Fibroblast of peridontal ligament (primary cell): ENCODE measurements around the gene AXIN2.

Experiments
- DNase-seq: peaks from one replicate; pipeline ENCODE4 v3.0.0-alpha.2; 2010; ENCODE audit errors: extremely low read depth

Gene AXIN2

DNA sequence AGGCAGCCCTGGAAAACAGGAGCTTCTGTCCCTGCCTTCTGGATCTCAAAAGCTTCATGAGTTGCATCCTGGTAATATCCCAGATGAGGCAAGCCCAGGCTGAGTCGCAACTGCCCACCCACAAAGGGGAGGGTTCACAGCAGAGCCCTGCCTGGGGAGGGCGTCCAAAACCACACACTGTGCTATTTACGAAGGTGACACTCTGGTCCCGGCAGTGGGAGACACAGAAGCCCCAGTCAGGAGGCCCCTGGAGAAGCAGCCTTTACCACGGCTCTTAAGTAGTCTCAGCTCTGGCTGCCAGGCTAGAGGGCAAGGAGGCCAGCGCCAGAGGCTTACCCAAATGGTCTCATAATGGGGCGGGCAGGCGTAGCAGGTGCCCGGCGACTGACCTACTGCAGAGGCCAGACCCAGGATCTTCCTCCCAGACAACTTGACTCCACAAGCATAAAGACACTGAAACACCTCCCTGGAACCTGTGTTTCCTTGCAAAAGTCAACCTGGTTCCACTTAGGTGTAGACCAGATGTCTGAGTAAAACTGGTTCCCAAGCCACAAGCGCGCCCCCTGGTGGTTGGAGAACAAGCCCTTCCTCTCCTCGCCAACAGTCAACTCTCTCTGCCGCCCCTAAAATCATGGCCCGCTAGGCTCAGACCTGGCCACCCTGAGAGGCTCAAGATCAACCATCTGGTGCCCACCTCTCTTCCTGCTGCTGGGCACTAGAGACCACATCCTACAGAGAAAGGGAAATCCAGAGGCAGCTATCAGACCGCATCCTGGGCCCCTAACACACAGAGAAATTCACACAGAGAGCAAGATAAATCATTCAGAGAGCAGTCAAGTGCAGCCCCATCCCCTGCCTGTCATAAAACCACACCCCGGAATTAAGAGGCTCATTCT lies 5.2 kb downstream of the AXIN2 start:
- peak; percentile 45 for DNase-seq

DNA sequence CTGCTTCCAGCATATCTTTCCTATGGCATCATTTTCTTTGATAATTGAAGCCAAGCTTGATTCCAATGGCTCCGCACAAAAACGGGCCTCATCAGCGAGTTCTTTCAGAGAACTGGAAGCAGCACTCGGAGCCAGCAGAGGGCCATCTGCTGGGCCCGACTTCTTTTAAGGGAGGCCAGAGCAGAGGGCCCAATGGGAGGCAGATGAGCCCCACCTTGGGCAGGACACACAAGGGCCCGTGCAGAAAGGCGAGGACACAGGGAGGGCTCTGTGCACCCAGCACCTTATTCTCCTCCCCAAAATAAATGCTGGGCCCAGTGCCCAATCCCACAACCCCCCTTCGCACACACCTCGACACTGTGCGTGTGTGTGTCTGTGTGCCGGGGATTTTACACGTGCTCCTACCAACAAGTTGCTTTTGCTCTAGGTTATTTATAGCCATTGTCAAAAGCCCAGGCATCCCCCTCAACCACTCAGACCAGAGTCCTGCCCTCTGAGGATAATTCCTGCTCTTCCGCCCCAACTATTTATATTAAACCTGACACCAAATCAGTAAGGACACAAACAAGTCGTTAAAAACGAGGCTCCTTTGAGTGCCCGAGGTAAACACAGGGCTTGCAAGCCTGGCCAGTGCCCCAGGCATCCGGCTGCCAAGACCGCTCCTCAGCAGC lies 6.8 kb downstream of the AXIN2 start:
- peak; percentile 69 for DNase-seq

DNA sequence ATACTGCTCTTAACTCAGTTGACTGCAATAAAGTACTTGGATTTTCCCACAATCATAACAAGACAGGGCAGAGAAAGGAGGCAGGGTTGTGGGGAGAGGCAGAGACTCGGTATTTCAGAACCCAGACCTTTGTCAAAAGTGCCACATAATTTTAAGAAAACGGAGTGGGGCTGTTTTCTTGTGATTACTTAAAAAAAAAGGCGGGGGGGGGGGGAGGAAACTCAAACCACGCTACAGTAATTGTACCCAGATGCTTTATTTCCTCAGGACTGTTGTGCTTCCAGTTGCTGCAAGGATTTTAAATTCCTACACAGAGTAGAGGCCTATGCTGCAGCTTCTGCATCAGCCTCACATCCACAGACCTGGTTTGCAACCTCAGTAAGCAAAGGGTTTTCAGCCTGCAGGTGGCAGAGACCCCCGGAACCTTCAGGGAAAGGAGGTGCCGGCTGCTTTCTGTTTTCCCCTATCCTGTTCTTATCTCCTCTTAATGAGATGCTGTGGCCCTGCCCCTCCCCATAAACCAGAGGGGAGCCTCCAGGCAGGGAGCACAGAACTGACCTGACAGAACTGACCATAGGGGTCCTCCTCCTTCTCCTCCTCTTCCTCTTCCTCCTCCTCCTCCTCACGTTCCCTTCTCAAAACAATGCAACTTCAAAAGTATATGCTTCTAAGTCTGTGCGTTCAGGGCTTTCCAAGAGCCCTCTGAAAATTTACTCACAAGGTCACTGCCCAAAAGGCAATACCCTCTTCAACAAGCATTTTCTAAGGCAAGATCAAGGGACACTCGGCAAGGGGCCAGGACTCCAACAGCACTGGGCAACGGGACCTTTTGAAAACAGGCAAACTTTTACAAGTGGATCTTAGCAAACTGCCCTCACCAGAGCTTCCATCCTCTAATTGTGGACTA lies 7.5 kb downstream of the AXIN2 start:
- peak; percentile 81 for DNase-seq

DNA sequence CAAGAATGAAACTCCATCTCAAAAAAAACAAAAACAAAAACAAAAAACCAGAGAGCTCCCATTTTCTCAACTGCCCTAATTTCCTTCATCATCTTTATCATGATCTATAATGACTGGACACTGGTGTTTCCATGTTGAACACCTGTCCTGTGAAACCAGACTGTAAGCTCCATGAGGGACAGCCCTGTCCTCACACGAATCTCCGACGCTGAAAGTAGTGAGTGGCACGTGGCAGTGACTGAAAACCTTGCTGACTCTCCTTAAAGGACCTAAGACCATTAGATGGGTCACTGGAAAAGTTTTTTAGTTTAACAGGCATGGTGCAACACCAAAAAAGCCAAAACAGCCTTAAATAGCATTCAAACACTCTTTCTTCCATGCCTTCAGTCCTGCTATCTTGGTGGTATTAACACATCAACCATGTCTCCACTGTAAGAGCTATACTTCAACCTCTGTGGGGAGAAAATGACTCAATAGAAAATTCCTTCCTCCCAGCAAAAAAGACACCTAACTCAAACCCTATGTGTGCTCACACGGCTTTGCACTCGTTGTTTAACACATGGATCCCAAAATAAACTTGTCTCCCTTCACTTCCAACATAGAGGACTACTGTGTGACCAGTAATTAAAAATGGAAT lies 8.3 kb downstream of the AXIN2 start:
- DNase-seq: peak; percentile 92

DNA sequence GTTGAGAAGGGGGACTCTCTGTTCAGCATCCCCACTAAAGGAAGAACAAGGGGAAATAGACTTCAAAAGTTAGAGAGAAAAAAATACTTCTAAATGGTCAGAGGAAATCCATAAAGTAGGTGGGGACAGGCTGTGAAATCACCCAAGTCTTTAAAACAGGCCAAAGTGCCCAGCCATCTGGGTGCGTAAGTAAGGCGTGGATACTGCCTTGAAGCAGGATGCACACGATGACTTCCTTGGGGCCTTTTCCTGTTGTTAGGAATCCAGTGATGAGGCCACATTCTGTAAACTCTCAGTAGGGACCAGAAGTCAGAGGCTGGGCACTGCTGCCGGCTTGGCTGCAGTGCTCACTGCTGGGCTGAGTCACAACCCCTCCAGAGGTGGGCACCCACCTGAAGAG lies 9.2 kb downstream of the AXIN2 start:
- DNase-seq: no peak

DNA sequence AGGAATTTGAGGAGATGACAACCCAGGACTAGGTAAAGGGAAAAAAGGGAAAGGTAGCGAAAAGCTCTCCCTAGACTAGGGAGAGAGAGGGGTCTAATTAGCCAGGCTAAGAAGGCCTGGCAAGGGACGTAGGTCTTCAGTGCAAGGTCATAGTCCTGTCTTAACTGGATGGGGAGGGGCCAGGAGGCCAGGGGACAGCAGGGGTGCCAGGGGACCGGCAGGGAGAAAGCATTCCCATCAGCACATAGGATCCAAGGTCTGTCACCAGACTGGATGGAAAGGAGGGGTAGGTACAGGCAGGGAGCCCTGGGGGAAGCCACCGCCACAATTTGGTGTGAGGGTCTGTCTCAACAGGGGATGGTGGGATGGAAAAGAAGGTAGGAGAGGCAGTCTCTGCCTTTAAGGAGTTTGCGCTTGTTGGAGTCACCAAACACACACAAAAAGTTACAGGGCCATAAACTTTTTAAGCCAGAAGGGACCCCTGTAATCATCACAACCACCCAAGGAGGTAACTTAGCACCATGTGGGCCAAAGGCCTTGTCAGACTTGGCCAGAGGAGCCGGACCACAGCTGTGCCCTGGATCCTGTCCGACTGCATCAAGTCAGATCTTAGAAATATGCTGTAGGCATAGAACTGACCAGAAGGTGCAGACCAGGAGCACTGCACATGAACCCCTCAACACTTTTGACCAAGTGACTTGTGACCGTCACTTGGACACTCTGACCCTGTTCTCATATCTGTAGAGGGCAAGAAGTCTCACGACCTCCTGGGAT lies 10.0 kb downstream of the AXIN2 start:
- DNase-seq: no peak

DNA sequence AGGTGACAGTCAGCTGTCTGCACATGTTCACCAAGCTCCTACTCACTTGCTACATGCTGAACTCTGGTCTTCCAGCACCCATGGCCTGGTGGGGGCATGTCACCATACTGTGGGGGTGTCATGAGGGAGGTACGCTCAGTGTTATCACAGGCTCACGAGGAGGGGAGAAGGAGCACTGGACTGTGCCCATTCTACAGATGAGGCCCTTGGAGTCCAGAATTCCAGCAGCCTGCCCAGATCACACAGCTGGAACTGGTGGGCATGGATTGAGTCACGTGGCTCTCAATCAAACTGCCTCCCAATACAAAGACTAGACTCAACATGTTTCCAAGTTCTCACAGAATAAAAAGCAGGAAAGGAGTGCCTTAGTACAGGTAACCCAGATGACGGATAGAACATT lies 10.7 kb downstream of the AXIN2 start:
- DNase-seq: no peak

DNA sequence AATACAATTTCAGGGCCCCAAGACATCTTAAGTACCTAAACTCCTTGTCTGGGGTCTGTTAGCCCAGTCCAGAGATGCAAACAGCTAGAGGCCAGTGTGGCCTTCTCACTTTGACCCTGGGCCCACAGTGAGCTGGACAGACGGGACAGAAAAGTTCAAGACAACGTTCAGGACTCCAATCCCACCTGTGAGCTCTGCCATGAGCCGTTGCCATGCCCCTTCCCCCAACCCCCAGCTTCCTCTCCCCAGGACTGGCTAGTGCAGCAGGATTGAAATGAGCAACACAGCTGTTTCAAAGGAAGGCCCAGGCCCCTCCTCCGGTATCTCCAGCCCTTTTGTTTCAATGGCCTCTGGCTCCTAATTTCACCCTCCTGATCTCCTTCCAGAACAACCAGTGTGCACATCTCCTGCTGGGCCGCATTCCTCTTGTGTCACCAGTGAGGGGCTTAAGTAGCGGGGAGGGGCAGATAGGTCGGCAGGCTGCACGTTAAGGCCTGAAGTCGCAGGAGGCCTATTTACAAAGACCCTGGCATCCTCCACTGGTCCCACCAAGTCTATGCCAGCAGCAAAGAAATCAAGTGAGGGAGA lies 11.3 kb downstream of the AXIN2 start:
- no peak for DNase-seq

DNA sequence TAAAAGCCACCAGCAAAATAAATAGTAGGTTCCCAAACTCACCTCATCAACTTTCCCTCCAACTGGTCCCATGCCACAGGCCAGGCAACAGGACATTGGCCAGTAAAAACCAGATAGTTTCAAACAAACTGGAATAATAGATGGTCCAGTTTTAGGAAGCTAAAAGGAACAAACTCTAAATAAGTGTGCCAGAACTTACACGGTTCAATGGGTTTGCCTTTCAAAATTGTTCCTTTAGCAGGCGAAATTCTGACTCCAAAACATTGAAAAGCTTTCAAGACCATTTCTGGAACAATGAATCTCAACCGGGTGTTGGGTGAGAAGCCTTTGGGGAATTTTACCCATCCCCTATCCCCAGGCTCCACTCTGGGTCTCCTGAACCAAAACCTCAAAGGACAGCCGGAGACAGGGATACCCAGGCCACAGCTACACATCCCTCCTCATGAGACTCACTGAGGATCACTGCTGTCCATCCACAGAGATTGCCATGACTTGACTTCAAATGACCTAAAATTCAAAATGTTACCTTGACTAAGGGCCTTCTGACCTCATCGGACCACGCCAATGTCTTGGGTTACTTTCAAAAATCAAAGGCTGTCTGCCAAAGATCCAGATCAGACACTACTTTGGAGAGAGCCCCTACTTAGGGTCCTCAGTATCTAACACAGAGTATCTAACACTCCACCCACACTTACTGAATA lies 13.0 kb downstream of the AXIN2 start:
- no peak for DNase-seq

DNA sequence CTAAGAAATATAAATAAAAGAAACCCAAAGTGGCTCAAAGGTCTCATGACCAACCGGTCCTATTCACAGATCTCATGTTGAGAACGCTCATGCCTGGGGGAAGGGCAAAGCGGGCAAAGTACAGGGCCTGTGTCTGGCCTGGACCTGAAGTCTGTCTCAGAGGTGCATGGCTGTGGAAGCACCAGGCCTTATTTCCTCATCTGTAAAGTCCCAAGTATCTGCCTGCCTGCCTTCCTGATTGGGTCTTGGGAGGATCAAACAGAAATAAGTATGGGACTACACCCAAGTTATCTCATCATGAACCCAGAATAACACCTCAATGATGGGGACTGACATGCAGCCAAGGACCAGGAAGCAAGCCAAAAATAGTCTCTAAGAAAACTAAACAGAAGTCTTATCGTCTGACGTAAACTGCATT lies 14.2 kb downstream of the AXIN2 start:
- peak; percentile 46 for DNase-seq

DNA sequence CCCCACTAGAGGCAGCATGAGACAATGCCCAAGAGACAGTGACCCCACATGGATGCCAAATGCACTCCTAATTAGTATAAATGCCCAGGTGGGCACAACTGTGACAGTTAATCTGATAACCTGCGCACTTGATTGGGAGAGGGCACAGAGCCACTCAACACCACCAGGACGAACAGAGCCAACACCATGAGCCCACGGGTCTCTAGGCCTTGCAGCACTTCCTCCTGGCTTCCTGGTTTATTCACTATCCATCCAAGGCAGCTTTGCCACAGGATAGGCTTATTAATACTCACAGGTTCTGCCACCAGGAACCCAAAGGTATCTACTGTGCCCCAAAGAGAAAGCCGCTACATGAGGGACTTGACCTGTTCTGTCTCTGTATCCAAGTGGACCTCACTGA lies 14.9 kb downstream of the AXIN2 start:
- DNase-seq: no peak

DNA sequence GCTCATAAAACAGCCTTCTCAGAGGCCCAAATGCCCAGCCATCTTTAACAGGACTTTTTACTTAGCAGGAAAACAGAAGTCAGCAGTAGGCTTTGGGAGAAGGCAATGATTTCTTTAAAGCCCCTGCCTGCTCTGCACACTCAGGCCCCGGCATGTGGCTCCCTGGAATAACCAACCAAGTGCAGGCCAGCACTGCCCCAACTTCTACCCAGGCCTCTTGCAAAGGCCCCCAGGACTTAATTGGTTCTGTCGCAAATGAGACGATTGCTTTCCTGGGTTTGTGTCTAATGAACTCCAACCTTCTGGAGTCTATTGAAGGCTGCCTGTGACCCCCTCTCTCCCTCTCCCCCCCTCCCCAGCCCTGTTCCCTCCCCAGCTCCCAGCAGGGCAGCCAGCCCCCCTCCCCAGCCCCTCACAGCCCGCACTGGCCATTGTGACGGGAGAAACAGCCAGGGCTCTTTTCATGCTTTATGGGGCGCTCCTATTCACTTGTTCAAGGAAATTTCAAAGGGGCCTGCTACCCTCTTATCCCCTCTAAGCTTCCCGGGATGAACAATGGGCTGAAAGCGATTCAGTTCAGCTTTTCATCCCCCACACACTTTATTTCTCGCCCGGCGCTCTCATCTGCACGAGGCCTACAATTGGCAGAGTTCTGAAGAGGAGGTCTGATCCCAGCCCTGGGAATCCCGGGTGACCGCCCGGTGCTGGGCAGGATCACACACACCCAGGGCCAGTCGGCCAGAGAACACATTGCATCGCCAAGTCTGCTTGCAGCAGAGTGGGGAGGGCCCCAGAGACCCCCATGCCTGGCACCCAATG lies 15.5 kb downstream of the AXIN2 start:
- no peak for DNase-seq

DNA sequence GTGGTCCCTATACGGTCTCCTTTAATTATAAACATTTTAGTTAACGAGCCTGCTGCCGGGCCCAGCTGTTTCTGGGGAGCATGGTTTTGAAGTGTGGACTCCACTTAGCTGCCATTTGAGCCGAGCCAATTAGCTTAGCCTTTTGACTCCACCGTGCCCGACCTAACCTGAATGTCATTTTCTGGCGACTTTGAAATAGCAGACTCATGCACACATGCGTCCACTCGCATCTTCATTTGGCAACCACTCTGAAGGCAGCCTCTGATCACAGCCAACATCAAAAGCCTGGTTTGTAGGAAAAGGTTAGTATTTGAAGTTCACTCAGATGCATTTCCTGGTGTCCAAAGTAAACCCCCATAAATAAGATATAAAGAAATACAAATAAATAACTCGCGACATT lies 16.8 kb downstream of the AXIN2 start:
- DNase-seq: no peak

DNA sequence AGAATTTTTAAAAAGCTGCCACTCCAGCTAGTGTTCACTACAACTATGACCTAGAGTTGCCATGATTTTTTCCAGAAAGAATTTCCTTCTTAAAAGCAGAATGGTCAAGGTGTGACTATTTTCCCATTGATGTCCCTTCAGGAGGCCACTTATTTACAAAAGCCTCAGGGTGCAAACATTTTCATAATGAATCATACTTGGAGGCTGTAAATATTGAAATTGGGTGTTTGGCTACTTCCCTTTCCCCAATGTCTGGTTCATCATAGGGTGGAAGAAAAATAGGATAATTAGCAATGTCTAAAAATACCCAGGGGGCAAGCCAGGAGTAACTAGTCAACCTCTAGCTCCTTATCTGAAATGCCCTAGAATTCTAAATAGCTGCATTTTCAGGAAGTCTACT lies 18.8 kb downstream of the AXIN2 start:
- no peak for DNase-seq

DNA sequence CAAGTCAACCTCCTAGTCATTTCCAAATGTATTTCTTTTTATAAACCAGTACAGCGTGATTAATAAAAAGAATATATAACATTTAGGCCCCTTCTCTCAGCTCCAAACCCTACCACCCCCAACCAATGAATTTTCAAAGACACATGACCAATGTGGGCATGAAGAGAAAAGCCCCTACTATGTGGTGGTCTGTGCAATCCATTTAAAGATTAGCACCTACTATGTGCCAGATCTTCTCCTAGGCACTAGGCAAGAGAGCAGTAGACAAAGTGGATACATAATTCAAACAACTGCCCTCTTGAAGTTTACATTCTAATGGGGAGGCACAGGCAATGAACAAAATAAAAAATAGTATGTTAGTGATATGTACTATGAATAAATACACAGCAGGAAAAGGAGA lies 19.4 kb downstream of the AXIN2 start:
- no peak for DNase-seq

DNA sequence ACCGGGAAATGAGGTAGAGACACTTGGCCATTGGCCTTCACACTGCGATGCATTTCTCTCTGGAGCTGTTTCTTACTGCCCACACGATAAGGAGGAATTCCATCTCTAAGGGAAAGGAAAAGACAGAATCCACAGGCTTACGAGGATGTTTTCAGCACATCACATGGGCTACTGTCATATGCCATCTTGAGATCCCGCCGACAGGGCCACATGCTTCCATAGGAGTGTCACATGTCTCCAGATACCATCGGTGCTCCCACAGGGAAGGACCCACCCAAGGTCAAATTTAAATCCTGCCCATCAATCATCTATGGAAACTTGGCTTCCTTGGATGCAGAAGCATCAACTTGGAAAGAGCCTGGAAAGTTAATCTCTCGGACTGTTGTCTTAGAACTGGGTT lies 20.0 kb downstream of the AXIN2 start:
- DNase-seq: no peak

DNA sequence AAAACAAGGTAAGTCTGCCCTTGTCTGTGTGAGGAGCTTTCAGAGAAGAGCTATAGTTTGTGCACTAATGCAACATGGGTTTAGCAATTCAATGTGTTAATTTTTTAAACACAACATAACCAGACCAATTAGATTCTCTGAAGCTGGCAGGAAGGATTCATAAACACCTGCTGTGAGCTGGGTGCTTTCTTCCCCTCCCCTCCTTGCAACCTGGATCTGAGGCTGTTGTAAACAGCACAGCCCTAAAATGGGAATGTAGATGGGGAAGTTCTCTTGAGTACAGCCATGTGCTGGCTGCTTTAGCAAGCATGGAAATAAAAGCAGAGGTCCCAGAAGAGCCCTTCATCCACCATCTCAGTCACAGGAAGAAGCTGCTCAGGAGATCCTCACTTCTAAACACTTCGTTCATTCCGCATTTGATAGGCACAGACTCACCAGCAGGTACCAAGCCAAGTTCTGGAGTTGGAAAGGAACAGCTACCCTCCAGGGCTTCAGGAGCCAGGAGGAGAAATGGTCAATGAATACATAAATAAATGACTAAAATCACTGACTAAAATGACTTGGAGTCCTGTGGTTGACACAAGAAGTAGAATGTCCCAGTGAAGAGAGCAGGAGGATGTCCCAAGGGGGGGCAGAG lies 21.7 kb downstream of the AXIN2 start:
- DNase-seq: no peak

DNA sequence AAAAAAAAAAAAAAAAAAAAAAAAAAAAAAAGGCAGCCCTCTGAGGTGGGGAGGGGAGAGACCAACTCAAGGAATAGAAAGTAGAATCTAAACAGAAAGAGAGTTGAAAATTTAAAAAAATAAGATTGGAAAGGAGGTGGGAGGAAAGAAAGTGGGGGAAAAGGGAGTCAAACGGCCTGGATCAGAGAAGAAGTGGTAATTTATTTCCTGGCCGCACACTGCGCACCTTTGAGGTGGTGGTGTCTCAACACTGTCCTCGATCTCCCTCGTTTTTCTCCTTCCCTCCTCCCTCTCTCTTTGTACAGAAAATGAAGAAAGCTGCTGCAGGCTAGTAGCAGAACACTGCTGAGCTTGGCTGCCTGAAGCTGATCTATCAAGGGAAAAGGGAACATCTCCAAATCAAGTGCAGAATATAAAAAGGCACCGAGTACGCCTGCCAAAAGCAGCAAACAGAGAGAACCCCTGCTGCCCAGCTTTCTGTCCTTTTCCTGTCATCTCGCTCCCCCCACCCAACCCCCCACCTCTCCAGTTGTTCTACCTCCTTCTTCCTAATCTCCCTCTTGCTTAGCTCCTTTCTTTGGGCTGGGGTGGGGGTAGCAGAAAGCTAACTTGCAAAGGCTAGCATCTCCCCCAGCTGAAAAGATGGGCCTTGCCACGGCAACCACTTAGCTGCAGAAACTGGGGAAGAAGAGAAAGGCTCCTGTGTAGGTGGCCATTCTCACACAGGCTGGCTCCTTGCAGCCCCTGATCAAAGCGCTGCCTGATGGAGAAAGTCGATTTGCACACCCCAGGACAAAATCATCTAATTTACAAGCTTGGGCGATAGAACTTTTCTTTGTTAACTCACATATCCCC lies 22.5 kb downstream of the AXIN2 start:
- no peak for DNase-seq
